ENCODE results near the gene RPL7L1. TPM values are rescaled to one million over a fixed set of nuclear protein-coding genes. Genes with fewer than 3 reads are reported as not detected.
A peak's percentile ranks its signal among the peaks of the same experiment; 100 is the strongest.

RPL7L1 gene
- total RNA-seq (96.9 TPM), polyA plus RNA-seq (48.8 TPM)

DNA sequence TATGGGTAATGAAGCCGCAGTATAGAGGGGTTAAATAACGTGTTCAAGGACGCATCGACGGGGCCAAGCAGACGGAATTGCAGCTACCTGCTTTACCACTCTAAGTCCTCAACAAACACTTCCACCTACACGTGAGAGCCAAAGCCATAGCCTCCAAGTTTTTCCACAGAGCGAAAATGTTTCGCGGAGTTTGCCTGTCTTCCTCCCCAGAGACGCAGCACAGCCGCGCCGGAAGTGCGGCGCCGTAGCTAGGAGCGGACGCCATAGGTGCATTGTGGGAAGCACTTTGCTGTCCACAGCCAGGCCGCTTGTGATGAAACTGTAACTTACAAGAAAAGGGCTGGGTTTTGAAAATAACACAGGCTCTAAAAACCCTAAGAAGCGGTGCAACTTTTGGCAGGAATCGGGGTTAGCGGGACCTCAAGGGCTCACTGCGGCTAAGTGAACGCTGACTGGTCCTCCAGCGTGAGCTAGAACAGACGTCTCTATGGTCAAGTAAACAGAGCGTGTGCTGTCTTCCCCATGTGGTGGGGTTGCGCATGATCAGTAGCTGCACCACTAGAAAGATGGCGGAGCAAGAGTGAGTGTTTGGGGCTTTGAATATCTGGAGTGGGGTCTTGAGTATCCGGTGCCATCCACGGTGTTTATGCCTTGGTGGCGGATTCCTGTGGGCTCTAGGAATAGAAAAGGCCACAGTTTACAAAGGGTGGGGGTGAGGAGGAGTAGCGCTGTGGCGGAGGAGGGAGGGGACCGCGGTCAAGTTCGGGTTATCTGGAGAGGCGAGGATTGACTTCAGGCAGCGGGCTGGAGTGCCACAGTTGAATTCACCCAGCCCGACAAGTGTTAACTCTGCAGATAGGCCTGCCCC is at the start of gene RPL7L1:
RPL7L1 (plus strand) TSS at position 245 of the 868 bp plus-strand sequence; CDS start at position 540, 295 bp downstream.
- Histone ChIP-seq H3K4me3 (ENCODE audit: low read depth, low read length) (peak within 1 kb of the TSS; percentile 58), H3K4me1 (ENCODE audit: insufficient read depth) (no peaks in the 10 kb centered on the region), H3K27ac (ENCODE audit: low read depth) (peak within 1 kb of the TSS; percentile 86), H3K36me3 (ENCODE audit: insufficient read depth) (peaks cover 3% of the 10 kb centered on the region)
- DNase-seq (ENCODE audit: extremely low spot score) = peak; percentile 82
- under 1% methylated on average over 41 of the region's 41 CpGs for WGBS

DNA sequence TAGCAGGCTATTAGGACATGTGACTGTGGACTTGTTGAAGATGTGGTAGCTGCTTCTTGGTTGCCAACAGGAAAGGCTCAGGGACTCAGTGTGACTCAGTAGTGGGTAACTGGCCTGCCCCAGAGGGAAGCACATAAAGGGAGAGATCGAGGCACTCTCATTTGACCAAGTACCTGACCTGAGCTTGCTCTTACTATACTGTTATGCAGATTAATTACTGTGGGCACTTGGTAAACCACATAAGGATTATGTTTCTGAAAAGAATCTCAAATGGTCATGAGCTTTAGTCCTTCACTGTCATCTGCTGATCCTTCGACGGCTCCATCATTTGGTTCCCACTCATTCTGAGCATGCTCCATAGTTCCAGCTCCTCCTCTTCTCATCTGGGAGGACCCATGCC is 48.2 kb upstream of the RPL7L1 start:
- no peak for DNase-seq (ENCODE audit: extremely low spot score)
- H3K36me3 ChIP-seq (ENCODE audit: insufficient read depth) = peaks cover 7% of the 10 kb centered on the region
- H3K4me1 ChIP-seq (ENCODE audit: insufficient read depth) = no peaks in the 10 kb centered on the region
- no peak overlapping the region for H3K4me3 ChIP-seq (ENCODE audit: low read depth, low read length)
- WGBS = 92% methylated on average over 3 of the region's 3 CpGs
- no peak overlapping the region for H3K27ac ChIP-seq (ENCODE audit: low read depth)

DNA sequence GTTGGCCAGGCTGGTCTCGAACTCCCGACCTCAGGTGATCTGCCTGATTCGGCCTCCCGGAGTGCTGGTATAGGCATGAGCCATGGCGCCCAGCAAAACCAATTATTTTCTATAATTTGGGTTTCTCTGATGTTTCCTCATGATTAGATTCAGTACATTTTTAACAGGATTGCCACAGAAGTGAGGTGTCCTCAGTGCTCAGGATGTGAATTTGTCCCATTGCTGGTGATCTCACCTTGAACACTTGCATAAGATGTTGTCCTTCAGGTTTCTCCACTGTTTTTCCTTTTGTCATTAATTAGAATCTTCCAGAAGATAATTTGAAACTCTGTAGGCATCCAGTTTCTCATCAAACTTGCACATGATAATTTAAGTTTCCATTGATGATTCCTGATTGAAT is 45.4 kb upstream of the RPL7L1 start:
- no peak for DNase-seq (ENCODE audit: extremely low spot score)
- Histone ChIP-seq H3K4me1 (ENCODE audit: insufficient read depth) (no peaks in the 10 kb centered on the region), H3K36me3 (ENCODE audit: insufficient read depth) (peaks cover 5% of the 10 kb centered on the region), H3K27ac (ENCODE audit: low read depth) (no peak overlapping the region), H3K4me3 (ENCODE audit: low read depth, low read length) (no peak overlapping the region)
- WGBS = 97% methylated on average over 5 of the region's 5 CpGs

DNA sequence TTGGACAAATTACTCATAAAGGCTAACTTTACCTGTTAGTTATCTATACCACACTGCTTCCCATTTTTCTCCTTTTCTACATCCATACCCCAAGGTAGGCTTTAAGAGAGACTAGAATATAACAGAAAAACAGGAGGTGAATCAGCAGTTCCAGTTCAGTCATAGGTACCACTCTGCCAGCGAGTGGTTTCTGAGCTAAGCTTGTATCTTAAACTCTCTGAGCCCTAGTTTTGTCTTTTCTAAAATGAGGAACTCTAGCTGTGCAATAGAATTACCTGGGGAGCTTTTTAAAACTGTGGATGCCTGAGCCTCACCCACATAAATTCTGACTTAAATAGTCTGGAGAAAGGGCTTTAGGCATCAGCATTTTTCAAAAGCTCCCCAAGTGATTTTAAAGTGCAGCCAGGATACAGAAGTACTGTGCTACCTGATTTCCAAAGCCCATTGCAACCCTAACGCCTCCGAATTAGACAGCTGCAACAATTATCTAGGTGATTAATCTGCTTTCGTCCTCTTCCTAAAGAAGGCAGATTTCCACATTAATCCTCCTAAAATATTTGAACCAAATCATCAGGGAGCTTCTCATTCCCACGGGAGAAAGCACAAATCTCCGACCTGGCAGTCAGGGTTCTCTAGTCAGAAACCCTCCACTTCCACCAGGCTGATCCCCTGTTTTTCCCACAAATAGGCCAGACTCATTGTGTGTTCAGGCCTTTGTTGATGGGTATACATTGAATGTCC is 37.4 kb upstream of the RPL7L1 start:
- no peak for DNase-seq (ENCODE audit: extremely low spot score)
- no peaks in the 10 kb centered on the region for H3K4me1 ChIP-seq (ENCODE audit: insufficient read depth)
- H3K4me3 ChIP-seq (ENCODE audit: low read depth, low read length) = no peak overlapping the region
- WGBS = 84% methylated on average over 6 of the region's 6 CpGs
- H3K27ac ChIP-seq (ENCODE audit: low read depth) = no peak overlapping the region
- H3K36me3 ChIP-seq (ENCODE audit: insufficient read depth) = no peaks in the 10 kb centered on the region

DNA sequence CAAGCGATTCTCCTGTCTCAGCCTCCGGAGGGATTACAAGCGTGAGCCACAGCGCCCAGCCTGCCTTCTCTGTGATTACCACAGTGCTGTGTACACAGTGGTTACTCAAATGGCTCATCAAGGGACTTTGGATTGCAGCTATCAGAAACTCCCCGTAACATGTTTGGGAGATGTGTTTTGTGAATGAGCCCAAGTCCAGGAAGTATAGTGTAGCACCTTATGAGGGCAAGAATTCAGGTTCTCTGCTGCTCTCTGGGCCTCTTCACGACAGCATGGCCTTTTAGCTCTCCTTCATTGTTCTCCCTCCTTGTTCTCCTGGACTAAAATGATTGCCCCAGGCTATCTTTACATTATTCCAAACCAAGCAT is 34.1 kb upstream of the RPL7L1 start:
- no peak for DNase-seq (ENCODE audit: extremely low spot score)
- Histone ChIP-seq H3K27ac (ENCODE audit: low read depth) (no peak overlapping the region), H3K36me3 (ENCODE audit: insufficient read depth) (peaks cover 2% of the 10 kb centered on the region), H3K4me3 (ENCODE audit: low read depth, low read length) (no peak overlapping the region), H3K4me1 (ENCODE audit: insufficient read depth) (no peaks in the 10 kb centered on the region)
- WGBS = 94% methylated on average over 6 of the region's 6 CpGs

DNA sequence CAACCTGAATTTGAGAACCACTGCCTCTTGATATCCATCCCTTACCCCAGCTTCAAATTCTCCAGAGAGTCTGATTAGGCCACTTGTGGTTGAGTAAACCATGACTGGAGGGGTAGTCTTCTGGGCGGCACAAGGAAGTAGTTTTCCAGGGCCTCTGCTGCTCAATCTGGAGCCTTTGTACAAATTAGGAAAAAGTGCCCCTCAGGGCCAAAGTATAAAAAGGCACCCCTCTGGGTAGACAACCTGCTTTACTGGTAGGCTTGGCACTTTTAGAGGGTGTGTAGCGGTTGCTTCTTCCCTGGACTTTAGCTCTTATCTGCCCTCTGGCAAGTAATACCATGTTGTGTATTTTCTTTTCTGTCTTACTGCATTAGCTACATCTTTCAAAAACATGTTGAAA is 32.9 kb upstream of the RPL7L1 start:
- no peak overlapping the region for H3K27ac ChIP-seq (ENCODE audit: low read depth)
- peaks cover 2% of the 10 kb centered on the region for H3K36me3 ChIP-seq (ENCODE audit: insufficient read depth)
- H3K4me3 ChIP-seq (ENCODE audit: low read depth, low read length) = no peak overlapping the region
- no peaks in the 10 kb centered on the region for H3K4me1 ChIP-seq (ENCODE audit: insufficient read depth)
- DNase-seq (ENCODE audit: extremely low spot score) = no peak
- WGBS = 96% methylated on average over 2 of the region's 2 CpGs

DNA sequence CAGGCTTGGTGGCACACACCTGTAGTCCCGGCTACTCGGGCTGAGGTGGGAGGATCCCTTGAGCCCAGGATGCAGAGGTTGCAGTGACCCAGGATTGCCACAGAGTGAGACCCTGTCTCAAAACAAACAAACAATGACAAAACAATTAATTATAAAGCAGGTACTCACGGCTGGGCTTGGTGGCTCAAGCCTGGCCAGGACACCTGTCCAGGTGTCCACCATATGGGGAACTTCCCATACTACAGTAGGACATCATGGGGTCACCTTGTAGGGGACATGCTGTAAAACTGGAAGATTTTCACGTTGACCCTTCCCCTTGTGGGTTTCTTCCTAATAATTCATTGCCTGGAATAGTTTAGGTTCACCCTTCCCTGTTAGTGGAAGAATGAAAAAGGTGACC is 30.7 kb upstream of the RPL7L1 start:
- Histone ChIP-seq H3K4me1 (ENCODE audit: insufficient read depth) (no peaks in the 10 kb centered on the region), H3K36me3 (ENCODE audit: insufficient read depth) (peaks cover 4% of the 10 kb centered on the region), H3K27ac (ENCODE audit: low read depth) (no peak overlapping the region), H3K4me3 (ENCODE audit: low read depth, low read length) (no peak overlapping the region)
- DNase-seq (ENCODE audit: extremely low spot score) = no peak
- WGBS = 90% methylated on average over 4 of the region's 4 CpGs

DNA sequence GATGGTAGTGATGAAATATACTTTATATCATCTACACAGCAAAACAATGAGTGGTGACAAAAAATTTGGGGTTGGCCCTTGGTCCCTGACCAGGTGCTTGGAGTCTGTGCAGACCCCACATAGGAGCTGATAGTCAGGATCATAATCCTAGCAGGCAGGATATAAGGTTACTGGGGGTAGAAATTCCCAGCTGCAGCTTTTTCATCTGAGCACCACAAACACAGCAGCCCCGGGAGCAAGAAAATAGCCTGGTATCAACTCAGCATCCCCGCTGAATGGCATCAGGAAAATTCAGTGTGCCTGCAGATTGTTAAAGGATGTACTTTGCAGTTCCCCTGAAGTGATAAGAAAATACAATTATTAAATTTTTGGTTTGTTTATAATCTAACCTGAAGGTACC is 27.8 kb upstream of the RPL7L1 start:
- DNase-seq (ENCODE audit: extremely low spot score) = no peak
- no peak overlapping the region for H3K4me3 ChIP-seq (ENCODE audit: low read depth, low read length)
- H3K27ac ChIP-seq (ENCODE audit: low read depth) = no peak overlapping the region
- peaks cover 8% of the 10 kb centered on the region for H3K36me3 ChIP-seq (ENCODE audit: insufficient read depth)
- H3K4me1 ChIP-seq (ENCODE audit: insufficient read depth) = no peaks in the 10 kb centered on the region
- WGBS = 92% methylated on average over 2 of the region's 2 CpGs

DNA sequence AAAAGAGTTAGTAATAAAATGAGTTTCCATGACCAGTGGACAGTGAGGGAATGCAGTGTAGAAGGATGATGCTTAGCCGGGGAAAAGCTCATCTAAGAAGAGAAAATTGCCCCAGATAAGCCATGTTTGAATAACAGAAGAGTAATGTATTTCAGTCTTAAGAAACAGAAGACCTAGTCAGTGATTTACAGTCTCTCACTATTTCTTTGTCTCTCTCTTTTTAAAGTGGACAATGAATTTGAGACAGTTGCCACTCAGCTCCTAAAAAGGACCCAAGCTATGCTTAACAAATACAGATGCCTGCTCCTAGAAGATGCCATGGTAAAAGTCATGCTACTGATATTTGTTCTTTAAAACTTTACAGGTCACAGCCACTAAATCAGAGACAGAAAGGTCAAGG is 19.4 kb upstream of the RPL7L1 start:
- Histone ChIP-seq H3K4me1 (ENCODE audit: insufficient read depth) (no peaks in the 10 kb centered on the region), H3K27ac (ENCODE audit: low read depth) (no peak overlapping the region), H3K4me3 (ENCODE audit: low read depth, low read length) (no peak overlapping the region), H3K36me3 (ENCODE audit: insufficient read depth) (peaks cover 10% of the 10 kb centered on the region)
- 93% methylated on average over 1 of the region's 1 CpG for WGBS
- no peak for DNase-seq (ENCODE audit: extremely low spot score)

DNA sequence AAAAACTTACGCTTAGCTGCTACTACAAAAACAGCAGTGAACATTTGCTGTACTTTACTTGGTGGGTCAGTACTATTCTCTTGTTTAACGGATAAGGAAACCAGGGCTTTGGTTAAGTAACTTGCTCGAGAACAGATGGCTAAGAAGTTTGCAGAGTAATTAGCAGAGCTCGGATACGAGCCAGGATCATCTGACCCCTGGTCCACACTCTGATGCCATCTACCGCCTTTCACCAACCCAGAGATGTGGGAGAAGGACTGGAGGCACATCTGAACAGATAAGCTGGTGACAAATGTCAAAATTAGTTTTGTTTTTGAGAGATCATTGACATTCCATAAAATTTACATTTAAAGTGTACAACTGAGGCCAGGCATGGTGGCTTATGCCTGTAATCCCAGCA is 18.9 kb upstream of the RPL7L1 start:
- no peak for DNase-seq (ENCODE audit: extremely low spot score)
- peaks cover 11% of the 10 kb centered on the region for H3K36me3 ChIP-seq (ENCODE audit: insufficient read depth)
- no peak overlapping the region for H3K27ac ChIP-seq (ENCODE audit: low read depth)
- 89% methylated on average over 6 of the region's 6 CpGs for WGBS
- H3K4me1 ChIP-seq (ENCODE audit: insufficient read depth) = no peaks in the 10 kb centered on the region
- H3K4me3 ChIP-seq (ENCODE audit: low read depth, low read length) = no peak overlapping the region

DNA sequence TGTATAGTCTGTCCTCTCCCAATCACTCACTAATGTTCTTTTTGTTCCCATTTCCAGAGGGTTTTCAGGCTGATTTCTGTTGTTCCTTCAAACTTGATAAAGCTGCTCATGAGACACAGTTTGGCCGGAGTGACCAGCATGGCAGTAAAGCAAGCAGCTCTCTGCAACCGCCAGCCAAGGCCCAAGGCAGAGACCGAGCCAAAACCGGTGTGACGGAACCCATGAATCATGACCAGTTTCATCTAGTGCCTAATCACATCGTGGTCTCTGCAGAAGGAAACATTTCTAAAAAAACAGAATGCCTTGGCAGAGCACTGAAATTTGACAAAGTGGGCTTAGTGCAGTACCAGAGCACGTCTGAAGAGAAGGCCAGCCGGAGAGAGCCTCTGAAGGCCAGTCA is 14.8 kb upstream of the RPL7L1 start:
- 83% methylated on average over 8 of the region's 8 CpGs for WGBS
- Histone ChIP-seq H3K4me1 (ENCODE audit: insufficient read depth) (no peaks in the 10 kb centered on the region), H3K4me3 (ENCODE audit: low read depth, low read length) (no peak overlapping the region), H3K36me3 (ENCODE audit: insufficient read depth) (peaks cover 11% of the 10 kb centered on the region), H3K27ac (ENCODE audit: low read depth) (no peak overlapping the region)
- DNase-seq (ENCODE audit: extremely low spot score) = no peak

DNA sequence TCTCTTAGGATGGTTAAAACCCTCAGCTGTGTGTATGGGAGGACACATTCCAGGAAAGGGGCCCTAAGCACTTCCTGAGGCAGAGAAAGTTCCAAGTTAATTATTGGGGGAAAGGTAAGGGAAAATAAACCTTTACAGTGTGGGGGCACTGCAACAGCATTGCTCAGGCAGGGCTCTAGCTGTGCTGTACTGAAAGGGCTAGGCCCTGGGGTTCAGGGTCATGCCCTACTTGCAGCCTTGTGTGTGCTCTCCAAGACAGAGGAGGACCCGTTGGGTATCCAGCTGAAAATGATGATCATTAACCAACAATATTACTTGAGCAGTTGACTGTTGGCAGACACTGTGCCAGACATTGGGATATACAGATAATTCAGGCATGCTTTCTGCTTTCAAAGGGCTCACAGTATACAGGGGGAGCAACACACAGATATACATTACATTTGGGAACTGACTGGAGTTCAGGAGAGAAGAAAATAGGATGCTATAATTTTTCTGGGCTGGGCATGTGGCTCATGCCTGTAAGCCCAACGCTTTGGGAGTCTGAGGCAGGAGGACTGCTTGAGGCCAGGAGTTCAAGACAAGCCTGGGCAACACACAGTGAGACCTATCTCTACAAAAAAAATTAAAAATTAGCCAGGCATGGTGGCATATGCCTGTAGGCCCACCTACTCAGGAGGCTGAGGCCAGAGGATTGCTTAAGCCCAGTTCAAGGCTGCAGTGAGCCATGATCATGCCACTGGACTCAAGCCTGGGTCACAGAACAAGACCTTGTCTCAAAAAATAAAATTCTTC is 9.1 kb upstream of the RPL7L1 start:
- Histone ChIP-seq H3K4me3 (ENCODE audit: low read depth, low read length) (no peak overlapping the region), H3K36me3 (ENCODE audit: insufficient read depth) (peaks cover 7% of the 10 kb centered on the region), H3K4me1 (ENCODE audit: insufficient read depth) (no peaks in the 10 kb centered on the region), H3K27ac (ENCODE audit: low read depth) (no peak overlapping the region)
- DNase-seq (ENCODE audit: extremely low spot score) = no peak
- WGBS = 77% methylated on average over 2 of the region's 2 CpGs

DNA sequence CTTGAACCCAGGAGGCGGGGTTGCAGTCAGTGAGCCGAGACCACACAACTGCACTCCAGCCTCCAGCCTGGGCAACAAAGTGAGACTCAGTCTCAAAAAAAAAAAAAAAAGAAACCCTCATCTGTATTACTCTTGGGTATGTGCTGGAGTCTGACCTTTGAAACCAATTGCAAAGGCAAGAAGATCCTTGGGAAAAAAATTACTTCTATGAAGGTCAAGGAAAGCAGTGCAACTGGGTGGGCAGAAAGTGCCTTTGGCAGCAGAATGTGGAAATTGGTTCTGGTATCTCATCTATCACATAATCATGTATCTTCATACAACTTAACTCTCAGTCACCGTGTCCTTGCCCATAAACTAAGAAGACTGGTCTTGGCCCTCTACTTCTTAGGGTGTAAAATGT is 7.7 kb upstream of the RPL7L1 start:
- no peak for DNase-seq (ENCODE audit: extremely low spot score)
- no peak overlapping the region for H3K27ac ChIP-seq (ENCODE audit: low read depth)
- H3K36me3 ChIP-seq (ENCODE audit: insufficient read depth) = peaks cover 4% of the 10 kb centered on the region
- H3K4me1 ChIP-seq (ENCODE audit: insufficient read depth) = no peaks in the 10 kb centered on the region
- 79% methylated on average over 3 of the region's 3 CpGs for WGBS
- H3K4me3 ChIP-seq (ENCODE audit: low read depth, low read length) = no peak overlapping the region

Data from urinary bladder (tissue), 4 donors.